SK-N-SH (cell line): Measurements from ENCODE around the gene FBXL7. TPM values are rescaled to one million over a fixed set of nuclear protein-coding genes. Genes with fewer than 3 reads are reported as not detected.
A peak's percentile ranks its signal among the peaks of the same experiment; 100 is the strongest.

Experiments used
- CTCF ChIA-PET: fragments of 300-600, 350-600 bp; formaldehyde crosslinking; extraction: SDS; loops from one replicate; lab custom pipeline; 2021; lab: Yijun Ruan, JAX
- POLR2A ChIA-PET: fragments of 350-600 bp; sonication (Branson Sonifier 250); formaldehyde crosslinking; extraction: SDS; loops from one replicate; lab custom pipeline; 2020; ENCODE audit warnings: antibody characterized with exemption, inconsistent platforms; lab: Yijun Ruan, JAX
- DNase-seq: peaks from one replicate; pipeline ENCODE4 v3.0.0; 2012
- H2AFZ ChIP-seq: fragments of 200-600 bp; sonication (generic); 2 replicates; pipeline ENCODE4 v1.8.1; 2016; ENCODE audit warnings: antibody characterized with exemption, mild to moderate bottlenecking, low read depth
- H3F3A ChIP-seq: fragments of 200-600 bp; sonication (generic); replicated peaks from 2 replicates; pipeline ENCODE3; 2016; ENCODE audit warnings: antibody characterized with exemption, mild to moderate bottlenecking; ENCODE audit not compliant: insufficient read depth
- H3K27ac ChIP-seq, 2 experiments: fragments of 200-500 bp in 1 of 2; fragments of 200-600 bp in 1 of 2; sonication (Bioruptor generic) in 1 of 2; sonication (generic), shearing (Covaris generic) in 1 of 2; 2 replicates each; pipeline versions ENCODE4 v1.5.1 to v1.6.1; 2014 to 2016; ENCODE audit warnings: low read depth in 2 of 2, inconsistent platforms in 1 of 2, low read length in 1 of 2, mild to moderate bottlenecking in 1 of 2, mixed read lengths in 1 of 2
- H3K27me3 ChIP-seq: fragments of 200-600 bp; sonication (generic), shearing (Covaris generic); 2 replicates; pipeline ENCODE4 v1.6.1; 2016; ENCODE audit warnings: mixed run types; ENCODE audit not compliant: insufficient read depth
- H3K36me3 ChIP-seq, 2 experiments: fragments of 200-500 bp in 1 of 2; fragments of 200-600 bp in 1 of 2; sonication (Bioruptor generic) in 1 of 2; sonication (generic) in 1 of 2; replicated peaks in 1 of 2; 2 replicates each; pipeline versions ENCODE3 to v1.5.1; 2014 to 2016; ENCODE audit warnings: low read length in 1 of 2, mild to moderate bottlenecking in 1 of 2; ENCODE audit not compliant: insufficient read depth in 2 of 2, control insufficient read depth in 1 of 2
- H3K4me1 ChIP-seq, 2 experiments: fragments of 200-500 bp in 1 of 2; fragments of 200-600 bp in 1 of 2; sonication (Bioruptor generic) in 1 of 2; sonication (generic), shearing (Covaris generic) in 1 of 2; 2 replicates each; pipeline versions ENCODE4 v1.5.1 to v1.6.1; 2014 to 2016; ENCODE audit warnings: low read depth in 1 of 2, low read length in 1 of 2, mixed run types in 1 of 2; ENCODE audit not compliant: insufficient read depth in 2 of 2, control insufficient read depth in 1 of 2
- H3K4me2 ChIP-seq: fragments of 200-600 bp; sonication (generic), shearing (Covaris generic); 2 replicates; pipeline ENCODE4 v1.6.1; 2017; ENCODE audit warnings: mixed run types
- H3K4me3 ChIP-seq, 2 experiments: fragments of 200-500 bp in 1 of 2; fragments of 200-600 bp in 1 of 2; sonication (Bioruptor generic) in 1 of 2; sonication (generic), shearing (Covaris generic) in 1 of 2; 2 replicates each; pipeline versions ENCODE4 v1.5.1 to v1.8.1; 2014 to 2016; ENCODE audit warnings: low read depth in 2 of 2, inconsistent platforms in 1 of 2, low read length in 1 of 2, mild to moderate bottlenecking in 1 of 2, mixed read lengths in 1 of 2, moderate library complexity in 1 of 2
- H3K79me2 ChIP-seq: fragments of 200-600 bp; sonication (generic); 2 replicates; pipeline ENCODE4 v1.8.1; 2017; ENCODE audit warnings: mild to moderate bottlenecking; ENCODE audit not compliant: insufficient read depth
- H3K9ac ChIP-seq: fragments of 200-600 bp; sonication (generic); 2 replicates; pipeline ENCODE4 v1.6.1; 2017; ENCODE audit warnings: mixed run types
- H3K9me2 ChIP-seq: fragments of 200-600 bp; sonication (generic); 2 replicates; pipeline ENCODE4 v1.6.1; 2017; ENCODE audit warnings: mixed run types
- H3K9me3 ChIP-seq: fragments of 200-600 bp; sonication (generic); 2 replicates; pipeline ENCODE4 v1.6.1; 2017; ENCODE audit warnings: mixed run types, mild to moderate bottlenecking, moderate library complexity
- H4K20me1 ChIP-seq: fragments of 200-600 bp; sonication (generic); 2 replicates; pipeline ENCODE4 v1.6.1; 2017; ENCODE audit warnings: mild to moderate bottlenecking, mixed run types; ENCODE audit not compliant: insufficient read depth
- EP300 ChIP-seq, 2 experiments: IDR thresholded peaks; 2 replicates each; pipeline versions ENCODE4 v1.4.0 to v1.6.1; 2012; ENCODE audit warnings: borderline replicate concordance in 1 of 2, low read depth in 1 of 2, low read length in 1 of 2
- FOSL2 ChIP-seq: IDR thresholded peaks from 2 replicates; pipeline ENCODE4 v1.4.0; 2012; ENCODE audit warnings: low read depth, mild to moderate bottlenecking, moderate library complexity, borderline replicate concordance
- FOXJ3 ChIP-seq: sonication (generic); formaldehyde crosslinking; IDR thresholded peaks from 2 replicates; pipeline ENCODE4 v1.5.1; 2020; ENCODE audit warnings: mild to moderate bottlenecking, missing genetic modification reagents
- RFX5 ChIP-seq: IDR thresholded peaks from 2 replicates; pipeline ENCODE4 v1.6.1; 2012; ENCODE audit warnings: mild to moderate bottlenecking, improper control_type of control experiment, low read length
- SIN3A ChIP-seq: IDR thresholded peaks from 2 replicates; pipeline ENCODE4 v1.6.1; 2012; ENCODE audit warnings: low read depth, mild to moderate bottlenecking, low read length, moderate library complexity, borderline replicate concordance
- WGBS: methylation state at CpG from one replicate; pipeline ENCODE4 v1.1.6; 2017; ENCODE audit warnings: low lambda C conversion rate; 5-methylcytosine and 5-hydroxymethylcytosine counted together
- polyA plus RNA-seq, 3 experiments: library from polyadenylated mRNA; depleted of rRNA; stranded (reverse); fragments of >200 nt; gene quantifications; 2 replicates each; pipeline ENCODE4 v1.2.3, GENCODE V29; 2012
- TF ChIP-seq, protein P1 (sequence below): fragments of 200-600 bp; sonication (generic); IDR thresholded peaks from 2 replicates; pipeline ENCODE4 v1.6.1; 2017; ENCODE audit warnings: antibody characterized with exemption, mild to moderate bottlenecking, moderate library complexity
- TF ChIP-seq, protein P2 (sequence below): fragments of 150-350 bp; IDR thresholded peaks from 2 replicates; pipeline ENCODE4 v1.6.1; 2017; ENCODE audit warnings: antibody characterized with exemption, low read length, low read depth, borderline replicate concordance
- TF ChIP-seq, protein P3 (sequence below): IDR thresholded peaks from 2 replicates; pipeline ENCODE4; 2012

The FBXL7 gene
- polyA plus RNA-seq, 1 of the 3 experiments (the other 2 are of a cell fraction): 7.0 TPM

DNA sequence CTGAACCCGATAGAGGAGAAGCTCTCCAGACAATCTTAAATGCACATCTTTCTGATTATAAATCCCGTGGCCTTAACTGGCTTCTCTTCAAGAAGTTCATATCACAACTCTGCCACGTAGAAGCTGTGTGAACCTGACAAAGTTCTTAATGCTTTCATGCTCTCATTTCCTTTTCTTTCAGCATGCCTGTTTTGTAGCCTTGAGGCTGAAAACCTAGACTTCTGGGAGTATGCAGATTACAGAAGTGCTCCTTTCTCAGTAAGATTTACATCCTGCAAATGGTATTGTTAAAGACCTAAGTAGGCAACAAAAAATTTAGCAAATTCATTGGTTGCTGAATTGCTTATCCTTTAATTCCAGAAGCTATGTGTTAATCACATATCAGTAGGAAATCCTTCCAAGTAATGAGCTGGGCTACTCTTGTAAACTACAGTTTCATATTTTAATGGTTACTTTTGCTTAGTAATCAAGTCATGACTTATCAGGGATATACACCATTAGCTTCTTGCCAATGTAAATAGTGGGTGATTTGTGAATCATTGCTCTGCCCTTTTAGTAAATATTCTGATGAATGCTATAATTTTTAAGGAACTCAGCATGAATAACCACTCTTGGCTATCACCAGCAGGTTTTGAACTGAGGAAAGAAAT, 334.7 kb downstream of the FBXL7 start (continued):
- no peak for TF ChIP-seq SIN3A
- peak in 1 of 2 experiments; percentile 46; a peak in 1 of 4 replicates for TF ChIP-seq EP300 (IDR thresholded peaks at IDR 0.05; ENCODE audit: borderline replicate concordance in 1 of 2, low read depth in 1 of 2, low read length in 1 of 2)
- TF ChIP-seq, protein P1, sequence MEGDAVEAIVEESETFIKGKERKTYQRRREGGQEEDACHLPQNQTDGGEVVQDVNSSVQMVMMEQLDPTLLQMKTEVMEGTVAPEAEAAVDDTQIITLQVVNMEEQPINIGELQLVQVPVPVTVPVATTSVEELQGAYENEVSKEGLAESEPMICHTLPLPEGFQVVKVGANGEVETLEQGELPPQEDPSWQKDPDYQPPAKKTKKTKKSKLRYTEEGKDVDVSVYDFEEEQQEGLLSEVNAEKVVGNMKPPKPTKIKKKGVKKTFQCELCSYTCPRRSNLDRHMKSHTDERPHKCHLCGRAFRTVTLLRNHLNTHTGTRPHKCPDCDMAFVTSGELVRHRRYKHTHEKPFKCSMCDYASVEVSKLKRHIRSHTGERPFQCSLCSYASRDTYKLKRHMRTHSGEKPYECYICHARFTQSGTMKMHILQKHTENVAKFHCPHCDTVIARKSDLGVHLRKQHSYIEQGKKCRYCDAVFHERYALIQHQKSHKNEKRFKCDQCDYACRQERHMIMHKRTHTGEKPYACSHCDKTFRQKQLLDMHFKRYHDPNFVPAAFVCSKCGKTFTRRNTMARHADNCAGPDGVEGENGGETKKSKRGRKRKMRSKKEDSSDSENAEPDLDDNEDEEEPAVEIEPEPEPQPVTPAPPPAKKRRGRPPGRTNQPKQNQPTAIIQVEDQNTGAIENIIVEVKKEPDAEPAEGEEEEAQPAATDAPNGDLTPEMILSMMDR: no peak
- no peak for TF ChIP-seq RFX5
- TF ChIP-seq, protein P2, sequence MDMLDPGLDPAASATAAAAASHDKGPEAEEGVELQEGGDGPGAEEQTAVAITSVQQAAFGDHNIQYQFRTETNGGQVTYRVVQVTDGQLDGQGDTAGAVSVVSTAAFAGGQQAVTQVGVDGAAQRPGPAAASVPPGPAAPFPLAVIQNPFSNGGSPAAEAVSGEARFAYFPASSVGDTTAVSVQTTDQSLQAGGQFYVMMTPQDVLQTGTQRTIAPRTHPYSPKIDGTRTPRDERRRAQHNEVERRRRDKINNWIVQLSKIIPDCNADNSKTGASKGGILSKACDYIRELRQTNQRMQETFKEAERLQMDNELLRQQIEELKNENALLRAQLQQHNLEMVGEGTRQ: no peak
- peak; percentile 81 for TF ChIP-seq FOSL2

DNA sequence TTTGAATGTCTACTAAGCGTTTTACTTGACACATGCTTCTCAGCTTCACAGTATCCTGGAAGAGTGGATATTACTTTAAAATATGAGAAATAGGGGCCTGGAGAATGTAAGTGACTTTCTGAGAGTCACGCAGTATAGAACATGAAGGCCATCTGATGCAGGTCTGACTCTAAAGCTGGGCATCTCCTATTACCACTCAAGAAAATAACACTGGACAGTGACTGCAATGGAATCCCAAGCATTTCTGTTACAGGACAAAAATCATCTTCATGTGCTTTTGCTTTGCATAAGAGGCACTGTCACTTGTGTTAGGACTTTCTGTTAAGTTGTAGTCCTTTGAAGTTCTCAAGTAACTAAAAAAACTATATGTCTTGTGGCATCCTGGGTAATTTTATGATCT, 335.5 kb downstream of the FBXL7 start:
- H3K9me3 ChIP-seq: no peaks in the 10 kb centered on the region
- no peaks in the 10 kb centered on the region for H3K36me3 ChIP-seq
- 72% methylated on average over 2 of the region's 2 CpGs for WGBS
- TF ChIP-seq, protein P3, sequence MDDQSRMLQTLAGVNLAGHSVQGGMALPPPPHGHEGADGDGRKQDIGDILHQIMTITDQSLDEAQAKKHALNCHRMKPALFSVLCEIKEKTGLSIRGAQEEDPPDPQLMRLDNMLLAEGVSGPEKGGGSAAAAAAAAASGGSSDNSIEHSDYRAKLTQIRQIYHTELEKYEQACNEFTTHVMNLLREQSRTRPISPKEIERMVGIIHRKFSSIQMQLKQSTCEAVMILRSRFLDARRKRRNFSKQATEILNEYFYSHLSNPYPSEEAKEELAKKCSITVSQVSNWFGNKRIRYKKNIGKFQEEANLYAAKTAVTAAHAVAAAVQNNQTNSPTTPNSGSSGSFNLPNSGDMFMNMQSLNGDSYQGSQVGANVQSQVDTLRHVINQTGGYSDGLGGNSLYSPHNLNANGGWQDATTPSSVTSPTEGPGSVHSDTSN: 0 out of 2 replicates have a peak, but pooled peaks have one; percentile 16
- TF ChIP-seq FOXJ3 (CRISPR knock-in tag): no peak
- peaks cover 13 to 16% of the 10 kb centered on the region in 2 experiments; a peak in 3 of 4 replicates for H3K4me1 ChIP-seq
- no peak overlapping the region for H2AFZ ChIP-seq
- H3F3A ChIP-seq: peaks cover 20% of the 10 kb centered on the region
- H3K4me2 ChIP-seq: peak overlapping the region; percentile 16; the same call in 1 of the 2 replicates
- H3K27ac ChIP-seq: peak overlapping the region; percentile 60 to 70; a peak in 3 of 4 replicates
- H4K20me1 ChIP-seq: peaks cover 3% of the 10 kb centered on the region; the same call in 1 of the 2 replicates
- H3K9me2 ChIP-seq: no peaks in the 10 kb centered on the region
- no peaks in the 10 kb centered on the region for H3K27me3 ChIP-seq
- no peak overlapping the region for H3K4me3 ChIP-seq
- DNase-seq: no peak
- H3K79me2 ChIP-seq: no peaks in the 10 kb centered on the region; the same call in 1 of the 2 replicates
- no peak overlapping the region for H3K9ac ChIP-seq
- POLR2A ChIA-PET: no interaction called here
- CTCF ChIA-PET: interaction anchor here (1.7 kb wide), 1 partner anchor 9 kb away, joined by 4 read pairs; no protein-coding TSS in a partner anchor
